NAMALWA (cell line): Measurements from ENCODE around the gene OR5AP2.
"Not testable (repeated sequence)": the region's sequence is repeated elsewhere in the genome, so short reads cannot be mapped to it uniquely, and the experiment has no call there.

Experiments used
- DNase-seq: peaks from one replicate; pipeline ENCODE4 v3.0.0-alpha.2; 2015; ENCODE audit warnings: low spot score

Gene OR5AP2

GRCh38 chr11:56642339-56642738 is at the start of gene OR5AP2:
TSS of gene OR5AP2 (minus strand) at chr11:56642439. CDS start at chr11:56642439, 0 bp downstream.
- no peak for DNase-seq

GRCh38 chr11:56691179-56691578 is 48.9 kb upstream of the OR5AP2 start:
- DNase-seq = not testable (repeated sequence)

GRCh38 chr11:56688554-56689100 is 46.4 kb upstream of the OR5AP2 start:
- no peak for DNase-seq

- no peak for DNase-seq
Measured at GRCh38 chr11:56670984-56671383, 28.7 kb upstream of the OR5AP2 start.

- DNase-seq = no peak
Measured at GRCh38 chr11:56663386-56663785, 21.1 kb upstream of the OR5AP2 start, which contains the start of gene OR5AR1. TSS of gene OR5AR1 (plus strand) at chr11:56663686. CDS start at chr11:56663686, 0 bp downstream.

- no peak for DNase-seq
Measured at GRCh38 chr11:56659755-56660154, 17.5 kb upstream of the OR5AP2 start.

GRCh38 chr11:56637500-56637899 is 4.7 kb downstream of the OR5AP2 start:
- no peak for DNase-seq

GRCh38 chr11:56636861-56637260 is 5.4 kb downstream of the OR5AP2 start:
- no peak for DNase-seq

GRCh38 chr11:56632329-56632728 is 9.9 kb downstream of the OR5AP2 start:
- DNase-seq = no peak

GRCh38 chr11:56625946-56626345 is 16.3 kb downstream of the OR5AP2 start:
- no peak for DNase-seq

- peak; percentile 49 for DNase-seq
Measured at GRCh38 chr11:56624661-56625110, 17.6 kb downstream of the OR5AP2 start.

- DNase-seq = no peak
Measured at GRCh38 chr11:56611174-56611573, 31.1 kb downstream of the OR5AP2 start.

GRCh38 chr11:56592088-56592717 is 50.0 kb downstream of the OR5AP2 start:
- DNase-seq = not testable (repeated sequence)
